ENCODE measurements around the gene ABCG4. TPM values are rescaled to one million over a fixed set of nuclear protein-coding genes. Genes with fewer than 3 reads are reported as not detected.
"Not testable (repeated sequence)": the region's sequence is repeated elsewhere in the genome, so short reads cannot be mapped to it uniquely, and the experiment has no call there.

ABCG4 gene
- total RNA-seq, 1 donor from 2014 or later: under 0.01 TPM

DNA sequence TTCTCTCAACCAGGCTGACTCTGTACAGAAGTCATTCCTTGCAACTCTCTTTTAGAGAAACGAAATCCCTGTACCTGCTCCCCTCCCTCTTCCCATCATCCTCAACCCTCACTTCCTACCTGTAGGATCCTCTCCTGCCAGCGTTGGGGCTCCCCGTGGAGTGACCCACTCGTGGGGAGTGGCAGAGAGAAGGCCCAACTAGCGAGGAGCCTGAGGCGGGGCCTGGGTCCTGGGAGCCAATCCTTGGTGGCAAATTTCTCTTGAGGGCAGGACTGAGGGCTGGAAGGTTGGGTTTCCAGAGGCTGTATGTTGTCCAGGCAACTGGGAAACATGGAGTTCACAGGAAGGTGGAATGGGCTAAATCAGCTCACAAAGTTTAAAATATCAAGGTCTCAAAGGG lies 46.8 kb downstream of the ABCG4 start:
- H3K27me3 ChIP-seq (ENCODE audit: control insufficient read depth, insufficient read depth, low read length): no peaks in the 10 kb centered on the region
- no peaks in the 10 kb centered on the region for H3K36me3 ChIP-seq (ENCODE audit: control insufficient read depth, insufficient read depth, low read length)
- TF ChIP-seq, protein P1, sequence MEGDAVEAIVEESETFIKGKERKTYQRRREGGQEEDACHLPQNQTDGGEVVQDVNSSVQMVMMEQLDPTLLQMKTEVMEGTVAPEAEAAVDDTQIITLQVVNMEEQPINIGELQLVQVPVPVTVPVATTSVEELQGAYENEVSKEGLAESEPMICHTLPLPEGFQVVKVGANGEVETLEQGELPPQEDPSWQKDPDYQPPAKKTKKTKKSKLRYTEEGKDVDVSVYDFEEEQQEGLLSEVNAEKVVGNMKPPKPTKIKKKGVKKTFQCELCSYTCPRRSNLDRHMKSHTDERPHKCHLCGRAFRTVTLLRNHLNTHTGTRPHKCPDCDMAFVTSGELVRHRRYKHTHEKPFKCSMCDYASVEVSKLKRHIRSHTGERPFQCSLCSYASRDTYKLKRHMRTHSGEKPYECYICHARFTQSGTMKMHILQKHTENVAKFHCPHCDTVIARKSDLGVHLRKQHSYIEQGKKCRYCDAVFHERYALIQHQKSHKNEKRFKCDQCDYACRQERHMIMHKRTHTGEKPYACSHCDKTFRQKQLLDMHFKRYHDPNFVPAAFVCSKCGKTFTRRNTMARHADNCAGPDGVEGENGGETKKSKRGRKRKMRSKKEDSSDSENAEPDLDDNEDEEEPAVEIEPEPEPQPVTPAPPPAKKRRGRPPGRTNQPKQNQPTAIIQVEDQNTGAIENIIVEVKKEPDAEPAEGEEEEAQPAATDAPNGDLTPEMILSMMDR (IDR thresholded peaks at IDR 0.05; ENCODE audit: insufficient read depth, low read length, severe bottlenecking): no peak
- no peak overlapping the region for H3K4me3 ChIP-seq (ENCODE audit: low read depth, low read length)
- no peak for FAIRE-seq
- DNase-seq (ENCODE audit: low read depth): peak; percentile 25

DNA sequence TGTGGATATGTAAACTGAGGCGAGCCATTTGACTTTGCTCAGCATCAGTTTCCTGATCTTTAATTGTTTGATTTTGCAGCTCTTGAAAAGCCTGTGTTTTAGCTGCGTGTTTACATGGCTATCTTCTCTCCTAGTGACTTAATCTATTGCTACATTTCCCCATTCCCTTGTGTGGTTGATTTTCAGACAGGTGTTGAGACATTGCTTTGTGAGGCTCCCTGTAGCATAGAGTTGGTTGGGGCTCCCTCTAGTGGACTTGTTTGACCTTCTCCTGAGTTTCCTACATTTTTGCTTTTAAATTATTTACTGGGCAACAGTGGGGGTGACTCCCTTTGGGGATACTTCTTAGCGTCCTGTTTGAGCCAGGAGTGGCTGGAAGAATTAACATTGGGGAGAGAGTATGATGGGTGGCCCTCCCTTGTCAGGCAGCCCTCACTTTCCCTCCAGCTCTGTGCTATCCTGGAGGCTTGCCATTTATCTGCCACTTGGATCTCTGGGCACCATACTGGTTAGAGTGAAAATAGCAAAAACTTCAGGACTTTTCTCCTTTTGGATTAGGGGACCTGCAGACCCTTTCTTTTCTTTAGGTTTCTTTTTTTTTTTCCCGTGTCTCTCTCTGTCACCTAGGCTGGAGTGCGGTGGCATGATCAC lies 48.1 kb downstream of the ABCG4 start:
- no peak overlapping the region for H3K4me3 ChIP-seq (ENCODE audit: low read depth, low read length)
- H3K27me3 ChIP-seq (ENCODE audit: control insufficient read depth, insufficient read depth, low read length): no peaks in the 10 kb centered on the region
- no peaks in the 10 kb centered on the region for H3K36me3 ChIP-seq (ENCODE audit: control insufficient read depth, insufficient read depth, low read length)
- no peak for FAIRE-seq
- peak; percentile 84 for DNase-seq (ENCODE audit: low read depth)
- TF ChIP-seq, protein P1 (IDR thresholded peaks at IDR 0.05; ENCODE audit: insufficient read depth, low read length, severe bottlenecking): peak; percentile 74

DNA sequence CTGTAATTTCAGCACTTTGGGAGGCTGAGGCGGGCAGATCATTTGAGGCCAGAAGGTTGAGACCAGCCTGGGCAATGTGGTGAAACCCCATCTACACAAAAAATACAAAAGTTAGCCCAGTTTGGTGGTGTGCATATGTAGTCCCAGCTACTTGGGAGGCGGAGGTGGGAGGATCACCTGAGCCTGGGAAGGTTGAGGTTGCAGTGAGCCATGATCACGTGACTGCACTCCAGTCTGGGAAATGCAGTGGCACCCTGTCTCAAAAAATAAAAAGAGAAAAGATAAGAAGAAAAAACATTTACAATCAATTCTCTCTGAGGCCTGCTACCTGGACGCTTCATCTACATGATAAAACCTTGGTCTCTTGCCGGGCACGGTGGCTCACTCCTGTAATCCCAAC lies 50.1 kb downstream of the ABCG4 start:
- Histone ChIP-seq H3K36me3 (ENCODE audit: control insufficient read depth, insufficient read depth, low read length) (no peaks in the 10 kb centered on the region), H3K27me3 (ENCODE audit: control insufficient read depth, insufficient read depth, low read length) (no peaks in the 10 kb centered on the region), H3K4me3 (ENCODE audit: low read depth, low read length) (no peak overlapping the region)
- FAIRE-seq (no peak), DNase-seq (ENCODE audit: low read depth) (no peak)
- TF ChIP-seq, protein P1 (IDR thresholded peaks at IDR 0.05; ENCODE audit: insufficient read depth, low read length, severe bottlenecking): no peak

DNA sequence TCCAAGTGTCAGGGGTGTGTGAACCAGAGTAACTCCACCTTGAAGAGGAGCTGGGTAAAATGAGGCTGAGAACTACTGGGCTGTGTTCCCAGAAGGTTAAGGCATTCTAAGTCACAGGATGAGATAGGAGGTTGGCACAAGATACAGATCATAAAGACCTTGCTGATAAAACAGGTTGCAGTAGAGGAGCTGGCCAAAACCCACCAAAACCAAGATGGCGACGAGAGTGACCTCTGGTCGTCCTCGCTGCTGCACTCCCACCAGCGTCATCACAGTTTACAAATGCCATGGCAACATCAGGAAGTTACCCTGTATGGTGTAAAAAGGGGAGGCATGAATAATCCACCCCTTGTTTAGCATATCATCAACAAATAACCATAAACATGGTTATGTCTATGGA lies 52.4 kb downstream of the ABCG4 start:
- H3K4me3 ChIP-seq (ENCODE audit: low read depth, low read length); DNase-seq (ENCODE audit: low read depth); H3K36me3 ChIP-seq (ENCODE audit: control insufficient read depth, insufficient read depth, low read length); FAIRE-seq; H3K27me3 ChIP-seq (ENCODE audit: control insufficient read depth, insufficient read depth, low read length): not testable (repeated sequence)

DNA sequence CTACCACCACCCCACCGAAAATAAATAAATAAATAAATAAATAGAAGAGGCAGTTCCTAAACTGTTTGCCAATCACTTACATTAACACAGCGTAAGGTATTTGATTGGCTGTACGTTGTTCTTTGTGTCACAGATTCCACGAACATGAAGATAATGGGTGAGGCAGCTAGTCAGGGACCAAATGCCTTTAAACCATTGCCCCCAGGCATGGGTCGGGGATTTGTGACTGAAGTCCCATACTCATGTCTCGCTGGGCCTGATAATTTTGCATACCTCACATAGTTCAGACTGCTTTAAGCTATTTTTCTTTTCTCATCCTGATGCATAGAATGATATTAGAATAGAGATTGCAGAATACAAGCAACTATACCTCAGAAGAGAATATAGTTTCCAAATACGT lies 53.7 kb downstream of the ABCG4 start:
- FAIRE-seq (no peak), DNase-seq (ENCODE audit: low read depth) (no peak)
- Histone ChIP-seq H3K4me3 (ENCODE audit: low read depth, low read length) (no peak overlapping the region), H3K36me3 (ENCODE audit: control insufficient read depth, insufficient read depth, low read length) (no peaks in the 10 kb centered on the region), H3K27me3 (ENCODE audit: control insufficient read depth, insufficient read depth, low read length) (no peaks in the 10 kb centered on the region)
- TF ChIP-seq, protein P1 (IDR thresholded peaks at IDR 0.05; ENCODE audit: insufficient read depth, low read length, severe bottlenecking): no peak

DNA sequence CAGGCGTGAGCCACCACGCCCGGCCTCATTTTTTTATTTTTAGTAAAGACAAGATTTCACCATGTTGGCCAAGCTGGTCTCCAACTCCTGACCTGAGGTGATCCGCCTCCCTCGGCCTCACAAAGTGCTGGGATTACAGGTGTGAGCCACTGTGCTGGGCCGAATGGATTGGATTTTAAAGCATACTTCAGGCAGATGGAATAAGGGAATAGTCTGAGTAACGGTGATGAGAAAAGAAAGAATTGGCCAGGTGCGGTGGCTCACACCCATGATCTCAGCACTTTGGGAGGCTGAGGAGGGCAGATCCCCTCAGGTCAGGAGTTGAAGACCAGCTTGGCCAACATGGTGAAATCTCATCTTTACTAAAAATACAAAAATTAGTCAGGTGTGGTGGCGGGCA lies 55.2 kb downstream of the ABCG4 start:
- FAIRE-seq (no peak), DNase-seq (ENCODE audit: low read depth) (no peak)
- Histone ChIP-seq H3K4me3 (ENCODE audit: low read depth, low read length) (no peak overlapping the region), H3K36me3 (ENCODE audit: control insufficient read depth, insufficient read depth, low read length) (no peaks in the 10 kb centered on the region), H3K27me3 (ENCODE audit: control insufficient read depth, insufficient read depth, low read length) (no peaks in the 10 kb centered on the region)
- TF ChIP-seq, protein P1 (IDR thresholded peaks at IDR 0.05; ENCODE audit: insufficient read depth, low read length, severe bottlenecking): no peak
